Right lobe of liver (tissue), 6 donors: ENCODE measurements around the gene AVL9. TPM values are rescaled to one million over a fixed set of nuclear protein-coding genes. Genes with fewer than 3 reads are reported as not detected.
A peak's percentile ranks its signal among the peaks of the same experiment; 100 is the strongest.
"Not testable (repeated sequence)": the region's sequence is repeated elsewhere in the genome, so short reads cannot be mapped to it uniquely, and the experiment has no call there.

ENCODE experiments used
- ATAC-seq, 4 donors: fragments of 200-7000 bp; cut with Tn5 transposase; one replicate each; pipeline ENCODE4 v1.9.1; 2020; ENCODE audit warnings: mild to moderate bottlenecking in 4 of 4, moderate library complexity in 4 of 4
- DNase-seq, 3 donors: peaks; one replicate each; pipeline ENCODE4 v3.0.0-alpha.2; 2020
- H3K27ac ChIP-seq, 3 donors: fragments of 200-600 bp; one replicate each; pipeline ENCODE4 v1.8.0; 2022
- H3K27me3 ChIP-seq, 2 donors: fragments of 200-600 bp; one replicate each; pipeline ENCODE4 v1.8.0; 2022
- H3K36me3 ChIP-seq, 4 donors: fragments of 200-600 bp; sonication (generic) in 1 of 4; one replicate each; pipeline versions ENCODE4 v1.5.1 to v1.8.0; 2017 to 2022; ENCODE audit warnings: control low read depth in 1 of 4
- H3K4me1 ChIP-seq, 4 donors: fragments of 200-600 bp; sonication (generic) in 1 of 4; one replicate each; pipeline versions ENCODE4 v1.5.1 to v1.8.0; 2017 to 2022; ENCODE audit warnings: control low read depth in 1 of 4
- H3K4me3 ChIP-seq, 3 donors: fragments of 200-600 bp; one replicate each; pipeline ENCODE4 v1.8.0; 2022
- H3K9me3 ChIP-seq, 4 donors: fragments of 200-600 bp; sonication (generic) in 1 of 4; one replicate each; pipeline versions ENCODE4 v1.5.1 to v1.8.0; 2017 to 2022; ENCODE audit warnings: control low read depth in 1 of 4
- POLR2A ChIP-seq: fragments of 450-650 bp; IDR thresholded peaks from one replicate; pipeline ENCODE4 v1.6.1; 2017; ENCODE audit warnings: antibody characterized with exemption, mild to moderate bottlenecking
- WGBS: methylation state at CpG from one replicate; pipeline ENCODE4 v1.1.6; 2018; ENCODE audit warnings: low coverage, low lambda C conversion rate; ENCODE audit not compliant: insufficient coverage; ENCODE audit errors: missing lambda C conversion rate; 5-methylcytosine and 5-hydroxymethylcytosine counted together
- intact Hi-C, 2 donors: fragments of 100-400 bp; cut with DNase I; formaldehyde crosslinking; loops; one replicate each; pipeline versions ENCODE4 v1.11.2 to v1.14.1; 2022
- total RNA-seq, 6 experiments: library from RNA; depleted of rRNA in 2 of 6; stranded (reverse); fragments of >200 nt in 2 of 6; fragmentation: NEBNext Ultra II Directional in 3 of 6; extraction: Animal tissue kit (Norgen Biotek cat#: 25700) in 3 of 6; gene quantifications; one replicate each; pipeline versions ENCODE4 v1.1.0 to v1.2.4, GENCODE V29; 2016 to 2023
- TF ChIP-seq, protein P1 (sequence below), 4 donors: fragments of 200-600 bp in 3 of 4; fragments of 450-650 bp in 1 of 4; IDR thresholded peaks; one replicate each; pipeline versions ENCODE4 v1.5.1 to v1.8.0; 2016 to 2022; ENCODE audit warnings: antibody characterized with exemption in 4 of 4, mild to moderate bottlenecking in 2 of 4
- donor health status: DM: no; HTN: yes; CAD: no.
- donor health status: DM: no; HTN: no; CAD: no.
- donor health status: DM: no; HTN: no; CAD: no.
- donor health status: DM: no; HTN: yes; CAD: no.
- donor health status: DM: no; HTN: yes; CAD: no.

AVL9 gene
- total RNA-seq, 6 experiments from 2014 or later, result 12.5 to 22.9 (median 15.3) TPM

DNA sequence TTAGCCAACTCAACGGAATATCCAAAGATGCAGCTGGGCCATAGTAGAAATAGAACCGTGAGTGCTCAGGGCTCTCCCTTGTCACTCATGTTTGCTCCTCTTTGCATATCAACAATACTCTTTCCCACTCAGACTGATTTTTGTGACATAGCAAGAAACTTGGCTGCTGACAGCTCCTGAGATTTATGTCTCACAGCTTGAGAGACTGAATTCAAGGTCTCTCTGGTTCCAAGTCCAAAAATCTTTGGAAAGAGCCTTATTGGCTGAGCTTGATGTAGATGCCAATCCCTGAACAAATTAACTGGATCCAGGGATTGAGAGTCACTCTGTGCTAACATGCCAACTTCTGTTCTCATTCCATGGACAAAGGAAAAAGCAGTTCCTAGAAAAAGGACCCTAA is 35.5 kb upstream of the AVL9 start:
- no peaks in the 10 kb centered on the region for H3K36me3 ChIP-seq
- no peak overlapping the region for H3K27ac ChIP-seq
- H3K9me3 ChIP-seq, result no peaks in the 10 kb centered on the region
- no peak for DNase-seq
- 60% methylated on average over 2 of the region's 2 CpGs for WGBS
- intact Hi-C loops, result no loop called here
- no peak for ATAC-seq
- TF ChIP-seq, protein P1, sequence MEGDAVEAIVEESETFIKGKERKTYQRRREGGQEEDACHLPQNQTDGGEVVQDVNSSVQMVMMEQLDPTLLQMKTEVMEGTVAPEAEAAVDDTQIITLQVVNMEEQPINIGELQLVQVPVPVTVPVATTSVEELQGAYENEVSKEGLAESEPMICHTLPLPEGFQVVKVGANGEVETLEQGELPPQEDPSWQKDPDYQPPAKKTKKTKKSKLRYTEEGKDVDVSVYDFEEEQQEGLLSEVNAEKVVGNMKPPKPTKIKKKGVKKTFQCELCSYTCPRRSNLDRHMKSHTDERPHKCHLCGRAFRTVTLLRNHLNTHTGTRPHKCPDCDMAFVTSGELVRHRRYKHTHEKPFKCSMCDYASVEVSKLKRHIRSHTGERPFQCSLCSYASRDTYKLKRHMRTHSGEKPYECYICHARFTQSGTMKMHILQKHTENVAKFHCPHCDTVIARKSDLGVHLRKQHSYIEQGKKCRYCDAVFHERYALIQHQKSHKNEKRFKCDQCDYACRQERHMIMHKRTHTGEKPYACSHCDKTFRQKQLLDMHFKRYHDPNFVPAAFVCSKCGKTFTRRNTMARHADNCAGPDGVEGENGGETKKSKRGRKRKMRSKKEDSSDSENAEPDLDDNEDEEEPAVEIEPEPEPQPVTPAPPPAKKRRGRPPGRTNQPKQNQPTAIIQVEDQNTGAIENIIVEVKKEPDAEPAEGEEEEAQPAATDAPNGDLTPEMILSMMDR (IDR thresholded peaks at IDR 0.05), result no peak
- TF ChIP-seq POLR2A, result no peak
- H3K4me1 ChIP-seq, result no peaks in the 10 kb centered on the region
- no peaks in the 10 kb centered on the region for H3K27me3 ChIP-seq
- no peak overlapping the region for H3K4me3 ChIP-seq

DNA sequence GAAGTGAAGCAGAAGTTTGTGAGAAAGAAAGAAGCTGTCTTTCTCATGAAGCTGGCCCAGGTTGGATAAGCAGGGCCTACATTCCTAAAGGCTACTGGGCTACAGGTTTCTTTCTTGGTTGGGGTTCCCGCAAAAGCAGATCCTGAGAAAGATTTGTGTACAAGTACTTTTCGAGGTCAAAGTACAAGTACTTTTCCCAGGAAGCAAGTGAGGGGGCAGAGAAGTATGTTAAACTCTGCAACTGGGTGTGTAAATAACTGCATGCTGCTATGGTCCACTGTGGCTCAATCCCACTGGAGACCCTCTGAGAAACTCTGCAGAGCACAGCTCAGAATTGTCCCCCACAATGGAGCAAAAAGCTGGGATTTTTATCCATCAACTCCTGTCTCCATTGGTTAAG is 33.8 kb upstream of the AVL9 start:
- no peak for ATAC-seq
- WGBS, result 83% methylated on average over 1 of the region's 2 CpGs

DNA sequence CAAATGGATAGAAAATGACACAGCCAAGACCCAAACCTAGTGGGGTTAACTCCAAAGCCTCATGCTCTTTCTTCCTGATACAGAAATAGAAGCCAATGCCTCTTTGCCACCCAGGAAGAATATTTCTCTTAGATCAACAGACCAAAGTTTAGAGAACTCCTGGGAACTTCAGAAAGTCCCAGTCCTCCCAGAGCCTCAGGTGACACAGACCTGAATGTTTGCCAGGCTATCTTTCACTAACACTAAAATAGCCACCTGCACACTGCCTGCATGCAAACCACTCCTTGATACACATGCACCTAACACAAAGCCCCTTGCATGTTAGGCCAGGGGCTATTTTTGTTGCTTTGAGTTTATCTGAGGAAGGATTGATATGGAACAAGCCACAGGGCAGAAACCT is 32.8 kb upstream of the AVL9 start:
- Histone ChIP-seq H3K4me3 (no peak overlapping the region), H3K4me1 (no peaks in the 10 kb centered on the region), H3K27me3 (no peaks in the 10 kb centered on the region), H3K9me3 (no peaks in the 10 kb centered on the region), H3K36me3 (no peaks in the 10 kb centered on the region), H3K27ac (no peak overlapping the region)
- no peak for TF ChIP-seq POLR2A
- TF ChIP-seq, protein P1 (IDR thresholded peaks at IDR 0.05), result no peak
- peak in 1 of 4 donors; percentile 22 for ATAC-seq
- intact Hi-C loops, result no loop called here
- no peak for DNase-seq

More for the DNA sequence above, 33.8 kb upstream of the AVL9 start:
- TF ChIP-seq POLR2A, result no peak
- TF ChIP-seq, protein P1 (IDR thresholded peaks at IDR 0.05), result no peak
- H3K27me3 ChIP-seq, result no peaks in the 10 kb centered on the region
- no peak overlapping the region for H3K27ac ChIP-seq
- no peak for DNase-seq
- no peak overlapping the region for H3K4me3 ChIP-seq
- intact Hi-C loops, result no loop called here
- H3K9me3 ChIP-seq, result no peaks in the 10 kb centered on the region
- H3K4me1 ChIP-seq, result no peaks in the 10 kb centered on the region
- H3K36me3 ChIP-seq, result no peaks in the 10 kb centered on the region

DNA sequence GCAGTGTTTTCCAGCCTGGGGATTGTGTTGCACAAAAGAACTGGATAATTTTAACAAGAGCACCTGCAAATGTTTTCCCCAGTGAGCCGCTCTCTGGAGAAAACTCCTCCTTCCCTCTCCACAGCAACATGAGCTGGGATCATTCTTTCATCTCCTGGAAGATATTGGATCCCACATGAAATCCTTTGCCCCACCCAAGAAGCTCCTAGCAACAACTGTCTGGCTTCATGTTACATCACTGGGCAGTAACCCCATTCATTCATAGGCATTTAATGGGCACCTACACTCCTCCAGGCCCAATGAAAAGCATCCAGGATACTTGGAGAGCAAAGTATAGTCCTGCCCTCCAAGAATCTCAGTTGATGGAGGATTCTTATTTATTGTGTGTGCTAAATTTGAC is 32.3 kb upstream of the AVL9 start:
- H3K27me3 ChIP-seq, result no peaks in the 10 kb centered on the region
- H3K9me3 ChIP-seq, result no peaks in the 10 kb centered on the region
- no peak overlapping the region for H3K4me3 ChIP-seq
- 100% methylated on average over 1 of the region's 1 CpG for WGBS
- no peak overlapping the region for H3K27ac ChIP-seq
- intact Hi-C loops, result no loop called here
- no peaks in the 10 kb centered on the region for H3K36me3 ChIP-seq
- no peak for DNase-seq
- no peak for TF ChIP-seq POLR2A
- TF ChIP-seq, protein P1 (IDR thresholded peaks at IDR 0.05), result no peak
- ATAC-seq, result no peak
- no peaks in the 10 kb centered on the region for H3K4me1 ChIP-seq

DNA sequence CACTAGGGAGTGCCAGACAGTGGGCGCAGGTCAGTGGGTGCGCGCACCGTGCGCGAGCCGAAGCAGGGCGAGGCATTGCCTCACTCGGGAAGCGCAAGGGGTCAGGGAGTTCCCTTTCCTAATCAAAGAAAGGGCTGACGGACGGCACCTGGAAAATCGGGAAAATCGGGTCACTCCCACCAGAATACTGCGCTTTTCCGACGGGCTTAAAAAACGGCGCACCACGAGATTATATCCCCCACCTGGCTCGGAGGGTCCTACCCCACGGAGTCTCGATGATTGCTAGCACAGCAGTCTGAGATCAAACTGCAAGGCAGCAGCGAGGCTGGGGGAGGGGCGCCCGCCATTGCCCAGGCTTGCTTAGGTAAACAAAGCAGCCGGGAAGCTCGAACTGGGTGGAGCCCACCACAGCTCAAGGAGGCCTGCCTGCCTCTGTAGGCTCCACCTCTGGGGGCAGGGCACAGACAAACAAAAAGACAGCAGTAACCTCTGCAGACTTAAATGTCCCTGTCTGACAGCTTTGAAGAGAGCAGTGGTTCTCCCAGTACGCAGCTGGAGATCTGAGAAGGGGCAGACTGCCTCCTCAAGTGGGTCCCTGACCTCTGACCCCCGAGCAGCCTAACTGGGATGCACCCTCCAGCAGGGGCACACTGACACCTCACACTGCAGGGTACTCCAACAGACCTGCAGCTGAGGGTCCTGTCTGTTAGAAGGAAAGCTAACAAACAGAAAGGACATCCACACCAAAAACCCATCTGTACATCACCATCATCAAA is 30.5 kb upstream of the AVL9 start:
- H3K27me3 ChIP-seq, H3K4me3 ChIP-seq, H3K4me1 ChIP-seq, H3K36me3 ChIP-seq, H3K9me3 ChIP-seq, intact Hi-C loops, ATAC-seq, H3K27ac ChIP-seq, DNase-seq: not testable (repeated sequence)
- 71% methylated on average over 13 of the region's 30 CpGs for WGBS

DNA sequence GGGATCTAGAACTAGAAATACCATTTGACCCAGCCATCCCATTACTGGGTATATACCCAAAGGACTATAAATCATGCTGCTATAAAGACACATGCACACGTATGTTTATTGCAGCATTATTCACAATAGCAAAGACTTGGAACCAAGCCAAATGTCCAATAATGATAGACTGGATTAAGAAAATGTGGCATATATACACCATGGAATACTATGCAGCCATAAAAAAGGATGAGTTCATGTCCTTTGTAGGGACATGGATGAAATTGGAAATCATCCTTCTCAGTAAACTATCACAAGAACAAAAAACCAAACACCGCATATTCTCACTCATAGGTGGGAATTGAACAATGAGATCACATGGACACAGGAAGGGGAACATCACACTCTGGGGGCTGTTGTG is 25.3 kb upstream of the AVL9 start:
- DNase-seq, H3K27me3 ChIP-seq, H3K27ac ChIP-seq, H3K4me1 ChIP-seq, ATAC-seq, H3K4me3 ChIP-seq, H3K9me3 ChIP-seq, H3K36me3 ChIP-seq: not testable (repeated sequence)
- no CpG with 5 or more reads among the region's 2 CpGs for WGBS
- intact Hi-C loops, result loop anchor here (10.0 kb wide), 2 partner anchors 255 to 265 kb away; no protein-coding TSS in a partner anchor
